ENCODE measurements around the gene VPREB3.

GRCh38 chr22:23780146-23780748 is 26.0 kb upstream of the VPREB3 start:
- TF ChIP-seq CTCF (conservative IDR thresholded peaks at IDR 0.05 in 1 of 2, IDR thresholded peaks at IDR 0.05 in 1 of 2; ENCODE audit: low read depth in 1 of 2, low read length in 2 of 2) (no peak), EZH2 (IDR thresholded peaks at IDR 0.05; ENCODE audit: low read length, missing control alignments) (no peak)
